OCI-LY3 (cell line): ENCODE measurements around the gene MMD2.

Experiments
- H2AFZ ChIP-seq: fragments of 200-600, 300-600 bp; shearing (Covaris generic); 2 replicates; pipeline ENCODE4 v1.6.0; 2014; ENCODE audit warnings: antibody characterized with exemption, low read depth, low read length
- H3K27ac ChIP-seq: fragments of 200-600, 300-600 bp; sonication (generic); 2 replicates; pipeline ENCODE4 v1.5.1; 2014; ENCODE audit warnings: mild to moderate bottlenecking, low read length, moderate library complexity, mixed read lengths
- H3K27me3 ChIP-seq: fragments of 200-600, 300-600 bp; sonication (generic); 2 replicates; pipeline ENCODE4 v1.6.1; 2014; ENCODE audit warnings: low read depth, low read length, mixed read lengths
- H3K36me3 ChIP-seq: fragments of 200-600, 300-600 bp; sonication (generic); replicated peaks from 2 replicates; pipeline ENCODE3; 2014; ENCODE audit warnings: low read depth, low read length, mixed read lengths
- H3K4me1 ChIP-seq: fragments of 300-600, 200-600 bp; sonication (generic); 2 replicates; pipeline ENCODE4 v1.6.1; 2014; ENCODE audit warnings: low read length, mixed read lengths
- H3K4me2 ChIP-seq: fragments of 200-600, 300-600 bp; sonication (generic); 2 replicates; pipeline ENCODE4 v1.6.1; 2014; ENCODE audit warnings: low read length, mixed read lengths
- H3K4me3 ChIP-seq: fragments of 300-600, 200-600 bp; sonication (generic); 2 replicates; pipeline ENCODE4 v1.5.1; 2014; ENCODE audit warnings: antibody characterized with exemption, mild to moderate bottlenecking, low read length, moderate library complexity
- H3K79me2 ChIP-seq: fragments of 300-600, 200-600 bp; shearing (Covaris generic); 2 replicates; pipeline ENCODE4 v1.6.1; 2014; ENCODE audit warnings: mild to moderate bottlenecking, low read length, mixed read lengths
- H3K9ac ChIP-seq: fragments of 300-600, 200-600 bp; shearing (Covaris generic); 2 replicates; pipeline ENCODE4 v1.6.0; 2014; ENCODE audit warnings: mild to moderate bottlenecking, low read length, moderate library complexity
- H3K9me3 ChIP-seq: fragments of 200-600, 300-600 bp; shearing (Covaris generic); 2 replicates; pipeline ENCODE4 v1.6.1; 2014; ENCODE audit warnings: low read length, mixed read lengths; ENCODE audit not compliant: insufficient read depth
- H4K20me1 ChIP-seq: fragments of 200-600, 300-600 bp; sonication (generic); 2 replicates; pipeline ENCODE4 v1.6.1; 2016; ENCODE audit warnings: low read length, mixed read lengths; ENCODE audit not compliant: insufficient read depth
- EZH2phosphoT487 ChIP-seq: fragments of 200-600 bp; shearing (Covaris generic); IDR thresholded peaks from 2 replicates; pipeline ENCODE4 v1.6.1; 2018; ENCODE audit warnings: antibody characterized with exemption, mixed run types, low read depth
- TF ChIP-seq, protein P1 (sequence below): fragments of 200-600, 300-600 bp; sonication (generic); IDR thresholded peaks from 2 replicates; pipeline ENCODE4 v1.5.1; 2014; ENCODE audit warnings: antibody characterized with exemption, low read length, low read depth

Gene MMD2

DNA sequence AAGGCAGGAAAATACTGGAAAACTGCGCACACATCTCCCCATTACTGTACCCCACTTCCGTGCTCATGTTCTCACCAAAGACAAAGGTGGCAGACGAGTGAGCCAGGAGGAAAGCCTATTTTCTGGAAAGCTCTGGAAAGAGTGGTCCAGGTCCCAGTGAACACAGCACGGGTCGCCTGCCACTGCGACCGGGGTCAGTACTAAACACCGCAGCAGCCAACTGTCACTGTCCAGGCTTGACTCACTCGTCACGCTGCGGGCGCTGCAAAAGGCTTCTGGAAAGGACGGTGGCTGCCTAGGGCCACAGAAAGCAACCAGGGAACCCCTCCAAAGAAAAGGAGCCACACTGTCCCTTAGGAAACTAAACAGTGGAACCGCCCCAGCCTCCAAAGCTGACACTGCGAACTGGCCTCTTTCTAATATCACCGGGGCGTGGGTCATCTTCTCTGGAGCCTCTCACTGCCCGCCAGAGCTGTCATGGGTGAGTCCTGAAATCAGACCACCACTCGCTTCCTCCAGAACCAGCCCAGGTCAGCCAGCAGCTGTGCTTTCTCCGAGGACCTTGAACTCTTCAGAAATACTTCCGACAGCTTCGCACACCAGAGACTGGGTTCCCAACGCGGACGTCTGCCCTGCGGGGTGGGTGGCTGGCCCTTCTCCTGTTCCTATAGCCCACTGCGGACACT lies 79.4 kb downstream of the MMD2 start:
- H3K4me1 ChIP-seq: no peaks in the 10 kb centered on the region
- no peak overlapping the region for H3K4me3 ChIP-seq
- no peaks in the 10 kb centered on the region for H3K9me3 ChIP-seq
- H3K9ac ChIP-seq: no peak overlapping the region
- no peaks in the 10 kb centered on the region for H3K36me3 ChIP-seq
- H3K27ac ChIP-seq: no peak overlapping the region
- H2AFZ ChIP-seq: no peak overlapping the region
- no peak overlapping the region for H3K4me2 ChIP-seq
- no peaks in the 10 kb centered on the region for H3K79me2 ChIP-seq
- no peaks in the 10 kb centered on the region for H4K20me1 ChIP-seq
- TF ChIP-seq, protein P1, sequence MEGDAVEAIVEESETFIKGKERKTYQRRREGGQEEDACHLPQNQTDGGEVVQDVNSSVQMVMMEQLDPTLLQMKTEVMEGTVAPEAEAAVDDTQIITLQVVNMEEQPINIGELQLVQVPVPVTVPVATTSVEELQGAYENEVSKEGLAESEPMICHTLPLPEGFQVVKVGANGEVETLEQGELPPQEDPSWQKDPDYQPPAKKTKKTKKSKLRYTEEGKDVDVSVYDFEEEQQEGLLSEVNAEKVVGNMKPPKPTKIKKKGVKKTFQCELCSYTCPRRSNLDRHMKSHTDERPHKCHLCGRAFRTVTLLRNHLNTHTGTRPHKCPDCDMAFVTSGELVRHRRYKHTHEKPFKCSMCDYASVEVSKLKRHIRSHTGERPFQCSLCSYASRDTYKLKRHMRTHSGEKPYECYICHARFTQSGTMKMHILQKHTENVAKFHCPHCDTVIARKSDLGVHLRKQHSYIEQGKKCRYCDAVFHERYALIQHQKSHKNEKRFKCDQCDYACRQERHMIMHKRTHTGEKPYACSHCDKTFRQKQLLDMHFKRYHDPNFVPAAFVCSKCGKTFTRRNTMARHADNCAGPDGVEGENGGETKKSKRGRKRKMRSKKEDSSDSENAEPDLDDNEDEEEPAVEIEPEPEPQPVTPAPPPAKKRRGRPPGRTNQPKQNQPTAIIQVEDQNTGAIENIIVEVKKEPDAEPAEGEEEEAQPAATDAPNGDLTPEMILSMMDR: no peak
- TF ChIP-seq EZH2phosphoT487: no peak
- no peaks in the 10 kb centered on the region for H3K27me3 ChIP-seq

DNA sequence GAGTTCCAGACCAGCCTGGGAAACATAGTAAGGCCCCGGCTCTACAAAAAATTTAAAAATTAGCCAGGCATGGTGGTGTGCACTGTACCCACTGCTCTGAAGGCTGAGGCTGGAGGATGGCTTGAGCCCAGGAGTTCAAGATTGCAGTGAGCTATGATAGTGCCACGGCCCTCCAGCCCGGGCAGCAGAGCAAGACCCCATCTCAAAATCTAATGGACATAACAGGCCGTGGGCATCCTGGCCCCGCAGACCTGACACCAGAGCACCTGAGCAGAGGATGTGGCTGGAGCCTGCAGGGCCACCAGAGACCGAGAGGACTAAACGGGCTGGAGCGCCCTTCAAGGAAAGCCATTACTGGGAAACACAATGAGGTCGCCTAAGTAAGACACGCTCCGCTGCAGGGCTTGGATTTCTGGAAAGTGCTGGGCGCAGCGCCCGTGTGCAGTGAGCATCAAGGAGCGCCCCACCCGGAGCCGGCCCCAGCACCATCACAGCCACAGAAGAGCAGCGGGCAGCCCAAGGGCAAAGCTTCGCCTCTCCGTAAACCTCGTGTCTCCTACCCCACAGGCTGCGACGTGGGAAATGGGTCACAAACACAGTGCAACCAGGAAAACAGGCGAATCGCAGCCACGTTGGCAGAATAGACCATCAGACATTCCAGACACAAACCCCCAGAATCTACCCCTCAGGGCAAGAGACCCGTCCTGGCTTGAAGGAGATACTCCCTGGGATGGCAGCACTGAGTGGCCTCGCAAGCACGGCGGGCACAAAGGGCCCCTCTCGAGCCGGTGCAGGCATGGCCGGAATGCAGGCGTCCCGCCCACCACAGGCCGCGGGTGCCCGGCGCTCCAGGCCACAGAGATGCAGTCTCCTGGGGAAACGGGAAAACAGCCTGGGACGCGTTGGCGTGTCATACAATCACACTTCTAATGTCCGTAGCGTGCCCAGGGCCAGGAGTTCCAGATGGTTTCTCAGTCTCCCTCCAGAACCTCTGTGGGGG lies 80.4 kb downstream of the MMD2 start:
- Histone ChIP-seq H3K4me2 (no peak overlapping the region), H3K79me2 (no peaks in the 10 kb centered on the region), H2AFZ (no peak overlapping the region), H3K27ac (no peak overlapping the region), H3K9ac (no peak overlapping the region), H3K27me3 (no peaks in the 10 kb centered on the region), H3K36me3 (no peaks in the 10 kb centered on the region), H3K9me3 (no peaks in the 10 kb centered on the region), H4K20me1 (no peaks in the 10 kb centered on the region), H3K4me1 (no peaks in the 10 kb centered on the region), H3K4me3 (no peak overlapping the region)
- TF ChIP-seq, protein P1: no peak
- no peak for TF ChIP-seq EZH2phosphoT487

DNA sequence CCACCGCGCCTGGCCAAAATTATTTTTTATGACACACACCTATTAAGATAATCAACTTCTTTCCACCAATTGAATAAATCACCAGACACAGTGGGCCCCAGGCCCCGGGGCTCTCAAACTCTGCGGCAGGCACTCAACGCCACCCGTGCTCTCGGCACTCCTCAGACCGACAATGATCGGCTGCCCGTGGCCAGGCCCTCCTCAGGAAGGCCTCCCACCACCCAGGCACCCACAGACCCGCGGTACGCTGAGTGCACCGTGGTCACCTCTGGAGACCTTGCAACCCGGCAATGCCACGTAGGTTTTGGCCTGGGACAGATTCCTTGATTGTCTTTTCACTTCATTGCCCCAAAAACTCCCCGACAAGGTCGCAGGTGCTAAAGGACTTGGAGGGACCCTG lies 82.4 kb downstream of the MMD2 start:
- Histone ChIP-seq H3K27me3 (no peaks in the 10 kb centered on the region), H4K20me1 (no peaks in the 10 kb centered on the region), H2AFZ (no peak overlapping the region), H3K79me2 (no peaks in the 10 kb centered on the region), H3K9me3 (no peaks in the 10 kb centered on the region), H3K4me3 (no peak overlapping the region), H3K4me1 (no peaks in the 10 kb centered on the region), H3K27ac (no peak overlapping the region), H3K9ac (no peak overlapping the region), H3K4me2 (no peak overlapping the region), H3K36me3 (no peaks in the 10 kb centered on the region)
- no peak for TF ChIP-seq EZH2phosphoT487

DNA sequence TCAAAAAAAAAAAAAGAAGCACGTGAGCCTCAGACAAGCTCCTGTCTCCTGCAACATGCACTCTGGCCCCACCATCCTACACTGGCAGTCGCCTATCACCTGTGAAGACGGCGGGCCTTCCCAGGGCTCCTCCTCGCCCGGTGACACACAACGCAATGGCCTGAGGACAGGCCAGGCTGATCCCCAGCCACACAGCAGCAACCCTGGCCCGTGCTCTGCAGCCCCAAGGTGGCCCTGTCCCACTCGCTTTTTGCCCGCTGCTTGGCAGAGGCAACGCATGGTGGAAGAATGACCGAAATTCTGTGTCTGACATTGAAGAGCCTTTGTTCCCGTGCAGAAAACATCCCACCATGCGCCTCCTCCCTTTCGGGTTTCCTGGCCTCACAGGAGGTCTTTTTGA lies 83.6 kb downstream of the MMD2 start:
- H3K79me2 ChIP-seq: no peaks in the 10 kb centered on the region
- no peak overlapping the region for H3K27ac ChIP-seq
- H3K4me1 ChIP-seq: no peaks in the 10 kb centered on the region
- H3K9me3 ChIP-seq: no peaks in the 10 kb centered on the region
- H4K20me1 ChIP-seq: no peaks in the 10 kb centered on the region
- H3K36me3 ChIP-seq: no peaks in the 10 kb centered on the region
- H3K9ac ChIP-seq: no peak overlapping the region
- no peaks in the 10 kb centered on the region for H3K27me3 ChIP-seq
- H3K4me3 ChIP-seq: no peak overlapping the region
- no peak overlapping the region for H3K4me2 ChIP-seq
- H2AFZ ChIP-seq: no peak overlapping the region
- TF ChIP-seq, protein P1: no peak
- TF ChIP-seq EZH2phosphoT487: no peak
